Astrocyte (in vitro differentiated cells and primary cell): ENCODE results near the gene GPC3. TPM values are rescaled to one million over a fixed set of nuclear protein-coding genes. Genes with fewer than 3 reads are reported as not detected.

Experiments used
- DNase-seq: peaks from one replicate; pipeline ENCODE4 v3.0.0-alpha.2; 2010; ENCODE audit warnings: low read depth
- FAIRE-seq: peaks from 2 replicates; lab custom pipeline; 2011; peaks lifted over from hg19 to GRCh38; lab: Jason Lieb, UNC
- H2AFZ ChIP-seq: 2 replicates; pipeline ENCODE4 v1.6.0; 2012; ENCODE audit warnings: low read depth, low read length, inconsistent platforms
- H3K27ac ChIP-seq: 2 replicates; pipeline ENCODE4 v1.5.1; 2011; ENCODE audit warnings: low read depth, low read length, inconsistent platforms
- H3K27me3 ChIP-seq: 2 replicates; pipeline ENCODE4 v1.6.0; 2011; ENCODE audit warnings: low read length, inconsistent platforms; ENCODE audit not compliant: insufficient read depth
- H3K36me3 ChIP-seq: 2 replicates; pipeline ENCODE4 v1.5.1; 2011; ENCODE audit warnings: low read length, inconsistent platforms; ENCODE audit not compliant: insufficient read depth
- H3K4me1 ChIP-seq: 2 replicates; pipeline ENCODE4 v1.5.1; 2011; ENCODE audit warnings: low read length, inconsistent platforms; ENCODE audit not compliant: insufficient read depth
- H3K4me2 ChIP-seq: 2 replicates; pipeline ENCODE4 v1.6.0; 2012; ENCODE audit warnings: low read length, inconsistent platforms
- H3K4me3 ChIP-seq: 2 replicates; pipeline ENCODE4 v1.5.1; 2011; ENCODE audit warnings: low read depth, mild to moderate bottlenecking, low read length, inconsistent platforms; ENCODE audit not compliant: insufficient read depth
- H3K79me2 ChIP-seq: 2 replicates; pipeline ENCODE4 v1.6.0; 2012; ENCODE audit warnings: mild to moderate bottlenecking, low read length, inconsistent platforms; ENCODE audit not compliant: insufficient read depth
- H3K9ac ChIP-seq: 2 replicates; pipeline ENCODE4 v1.6.0; 2012; ENCODE audit warnings: mild to moderate bottlenecking, low read length, inconsistent platforms
- H3K9me3 ChIP-seq: 2 replicates; pipeline ENCODE4 v1.5.1; 2012; ENCODE audit warnings: low read depth, mild to moderate bottlenecking, low read length, inconsistent platforms; ENCODE audit not compliant: insufficient read depth
- H4K20me1 ChIP-seq: 2 replicates; pipeline ENCODE4 v1.6.0; 2012; ENCODE audit warnings: low read length, inconsistent platforms; ENCODE audit not compliant: insufficient read depth
- H3K27ac Mint-ChIP-seq: one replicate; pipeline ENCODE4 v1.8.0; 2021; ENCODE audit warnings: mild to moderate bottlenecking, mixed read lengths; ENCODE audit not compliant: unreplicated experiment
- H3K27me3 Mint-ChIP-seq: one replicate; pipeline ENCODE4 v1.8.0; 2021; ENCODE audit warnings: low read depth, mixed read lengths; ENCODE audit not compliant: unreplicated experiment
- H3K36me3 Mint-ChIP-seq: one replicate; pipeline ENCODE4 v1.8.0; 2021; ENCODE audit warnings: low read depth, mixed read lengths; ENCODE audit not compliant: unreplicated experiment
- H3K4me1 Mint-ChIP-seq: one replicate; pipeline ENCODE4 v1.8.0; 2021; ENCODE audit warnings: low read depth, mixed read lengths; ENCODE audit not compliant: unreplicated experiment
- H3K4me3 Mint-ChIP-seq: one replicate; pipeline ENCODE4 v1.8.0; 2021; ENCODE audit warnings: mild to moderate bottlenecking, moderate library complexity, mixed read lengths; ENCODE audit not compliant: unreplicated experiment
- H3K9me3 Mint-ChIP-seq: one replicate; pipeline ENCODE4 v1.8.0; 2021; ENCODE audit warnings: mild to moderate bottlenecking, mixed read lengths; ENCODE audit not compliant: unreplicated experiment
- EZH2 ChIP-seq: IDR thresholded peaks from 2 replicates; pipeline ENCODE4 v1.6.1; 2012; ENCODE audit warnings: mild to moderate bottlenecking, low read length, inconsistent platforms; ENCODE audit not compliant: insufficient read depth
- total RNA-seq: library from RNA; stranded (reverse); gene quantifications from 2 replicates; pipeline ENCODE4 v1.2.1, GENCODE V29; 2021
- TF ChIP-seq, protein P1 (sequence below): IDR thresholded peaks from 2 replicates; pipeline ENCODE4 v1.5.1; 2011; ENCODE audit warnings: low read depth, mild to moderate bottlenecking, inconsistent platforms, low read length, moderate library complexity; ENCODE audit not compliant: insufficient read depth

Gene GPC3
- total RNA-seq, 1 donor from 2014 or later: 8.2 TPM

GRCh38 chrX:133951098-133951497, 34.3 kb downstream of the GPC3 start:
- no peak overlapping the region for H3K9ac ChIP-seq
- no peak overlapping the region for H2AFZ ChIP-seq

DNA sequence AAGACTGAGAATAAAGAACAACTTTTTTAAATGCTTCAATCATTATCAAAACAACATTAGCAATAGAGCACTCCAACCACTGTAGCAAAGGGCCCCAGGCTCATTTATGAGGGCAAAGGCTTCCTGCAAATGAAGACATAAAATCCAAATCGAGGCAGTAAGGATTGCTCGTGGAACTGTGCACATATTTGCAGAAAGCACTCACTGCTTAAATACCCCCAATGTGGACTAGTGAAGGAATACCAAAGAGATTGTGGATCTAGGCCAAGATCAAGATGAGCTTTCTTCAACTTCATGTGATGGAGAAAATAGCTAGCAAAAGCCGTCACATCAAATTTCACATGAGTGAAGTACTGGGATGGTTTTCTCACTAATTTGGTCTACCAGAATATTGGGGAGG, 35.2 kb downstream of the GPC3 start:
- Mint-ChIP-seq H3K9me3 (no peaks in the 10 kb centered on the region), H3K4me1 (no peaks in the 10 kb centered on the region), H3K27ac (no peak overlapping the region), H3K27me3 (peaks cover 2% of the 10 kb centered on the region), H3K4me3 (no peak overlapping the region), H3K36me3 (no peaks in the 10 kb centered on the region)
- Histone ChIP-seq H3K9me3 (no peaks in the 10 kb centered on the region), H3K79me2 (no peaks in the 10 kb centered on the region), H3K27me3 (no peaks in the 10 kb centered on the region), H3K27ac (no peak overlapping the region), H4K20me1 (no peaks in the 10 kb centered on the region), H2AFZ (no peak overlapping the region), H3K9ac (no peak overlapping the region), H3K4me3 (no peak overlapping the region), H3K4me2 (no peak overlapping the region), H3K36me3 (no peaks in the 10 kb centered on the region), H3K4me1 (no peaks in the 10 kb centered on the region)
- FAIRE-seq (no peak), DNase-seq (no peak)
- TF ChIP-seq, protein P1, sequence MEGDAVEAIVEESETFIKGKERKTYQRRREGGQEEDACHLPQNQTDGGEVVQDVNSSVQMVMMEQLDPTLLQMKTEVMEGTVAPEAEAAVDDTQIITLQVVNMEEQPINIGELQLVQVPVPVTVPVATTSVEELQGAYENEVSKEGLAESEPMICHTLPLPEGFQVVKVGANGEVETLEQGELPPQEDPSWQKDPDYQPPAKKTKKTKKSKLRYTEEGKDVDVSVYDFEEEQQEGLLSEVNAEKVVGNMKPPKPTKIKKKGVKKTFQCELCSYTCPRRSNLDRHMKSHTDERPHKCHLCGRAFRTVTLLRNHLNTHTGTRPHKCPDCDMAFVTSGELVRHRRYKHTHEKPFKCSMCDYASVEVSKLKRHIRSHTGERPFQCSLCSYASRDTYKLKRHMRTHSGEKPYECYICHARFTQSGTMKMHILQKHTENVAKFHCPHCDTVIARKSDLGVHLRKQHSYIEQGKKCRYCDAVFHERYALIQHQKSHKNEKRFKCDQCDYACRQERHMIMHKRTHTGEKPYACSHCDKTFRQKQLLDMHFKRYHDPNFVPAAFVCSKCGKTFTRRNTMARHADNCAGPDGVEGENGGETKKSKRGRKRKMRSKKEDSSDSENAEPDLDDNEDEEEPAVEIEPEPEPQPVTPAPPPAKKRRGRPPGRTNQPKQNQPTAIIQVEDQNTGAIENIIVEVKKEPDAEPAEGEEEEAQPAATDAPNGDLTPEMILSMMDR: no peak
- no peak for TF ChIP-seq EZH2

More at GRCh38 chrX:133951098-133951497, 34.3 kb downstream of the GPC3 start:
- no peaks in the 10 kb centered on the region for H3K27me3 ChIP-seq
- peaks cover 2% of the 10 kb centered on the region for H3K27me3 Mint-ChIP-seq
- H3K4me1 Mint-ChIP-seq: no peaks in the 10 kb centered on the region
- no peaks in the 10 kb centered on the region for H3K36me3 Mint-ChIP-seq
- no peak overlapping the region for H3K27ac ChIP-seq
- TF ChIP-seq, protein P1: no peak
- no peak for TF ChIP-seq EZH2
- no peaks in the 10 kb centered on the region for H4K20me1 ChIP-seq
- H3K9me3 Mint-ChIP-seq: no peaks in the 10 kb centered on the region
- H3K36me3 ChIP-seq: no peaks in the 10 kb centered on the region
- FAIRE-seq (peak; percentile 64), DNase-seq (no peak)
- H3K27ac Mint-ChIP-seq: no peak overlapping the region
- H3K4me2 ChIP-seq: no peak overlapping the region
- no peaks in the 10 kb centered on the region for H3K9me3 ChIP-seq
- no peak overlapping the region for H3K4me3 Mint-ChIP-seq
- no peak overlapping the region for H3K4me3 ChIP-seq
- no peaks in the 10 kb centered on the region for H3K4me1 ChIP-seq
- no peaks in the 10 kb centered on the region for H3K79me2 ChIP-seq

GRCh38 chrX:133948895-133949294, 36.5 kb downstream of the GPC3 start:
- TF ChIP-seq, protein P1: no peak
- TF ChIP-seq EZH2: no peak
- Histone ChIP-seq H3K9me3 (no peaks in the 10 kb centered on the region), H3K4me2 (no peak overlapping the region), H3K79me2 (no peaks in the 10 kb centered on the region), H3K4me3 (no peak overlapping the region), H2AFZ (no peak overlapping the region), H3K27me3 (no peaks in the 10 kb centered on the region), H3K4me1 (no peaks in the 10 kb centered on the region), H3K9ac (no peak overlapping the region), H3K27ac (no peak overlapping the region), H3K36me3 (no peaks in the 10 kb centered on the region), H4K20me1 (no peaks in the 10 kb centered on the region)
- Mint-ChIP-seq H3K4me1 (no peaks in the 10 kb centered on the region), H3K36me3 (no peaks in the 10 kb centered on the region), H3K4me3 (no peak overlapping the region), H3K27ac (no peak overlapping the region), H3K27me3 (peaks cover 2% of the 10 kb centered on the region), H3K9me3 (no peaks in the 10 kb centered on the region)
- peak; percentile 45 for FAIRE-seq
- no peak for DNase-seq
